HUES48 (cell line): ENCODE measurements around the gene DOK3.
A peak's percentile ranks its signal among the peaks of the same experiment; 100 is the strongest.

Experiments used
- H3K27ac ChIP-seq: one replicate; pipeline ENCODE4 v1.7.0; 2013; ENCODE audit warnings: low read depth, low read length, inconsistent platforms
- H3K27me3 ChIP-seq: 2 replicates; pipeline ENCODE4 v1.6.1; 2013; ENCODE audit warnings: mild to moderate bottlenecking, low read length; ENCODE audit not compliant: control insufficient read depth, insufficient read depth
- H3K36me3 ChIP-seq: 2 replicates; pipeline ENCODE4 v1.6.1; 2013; ENCODE audit warnings: low read length; ENCODE audit not compliant: control insufficient read depth, insufficient read depth
- H3K4me1 ChIP-seq: 2 replicates; pipeline ENCODE4 v1.6.1; 2013; ENCODE audit warnings: mild to moderate bottlenecking, low read length; ENCODE audit not compliant: control insufficient read depth, insufficient read depth
- H3K4me3 ChIP-seq: 2 replicates; pipeline ENCODE4 v1.5.1; 2013; ENCODE audit warnings: mild to moderate bottlenecking, low read depth, low read length
- H3K9ac ChIP-seq: 2 replicates; pipeline ENCODE4 v1.6.1; 2013; ENCODE audit warnings: mild to moderate bottlenecking, low read depth, low read length, moderate library complexity
- H3K9me3 ChIP-seq: 2 replicates; pipeline ENCODE4 v1.6.1; 2013; ENCODE audit warnings: low read length; ENCODE audit not compliant: control insufficient read depth, insufficient read depth

The DOK3 gene

DNA sequence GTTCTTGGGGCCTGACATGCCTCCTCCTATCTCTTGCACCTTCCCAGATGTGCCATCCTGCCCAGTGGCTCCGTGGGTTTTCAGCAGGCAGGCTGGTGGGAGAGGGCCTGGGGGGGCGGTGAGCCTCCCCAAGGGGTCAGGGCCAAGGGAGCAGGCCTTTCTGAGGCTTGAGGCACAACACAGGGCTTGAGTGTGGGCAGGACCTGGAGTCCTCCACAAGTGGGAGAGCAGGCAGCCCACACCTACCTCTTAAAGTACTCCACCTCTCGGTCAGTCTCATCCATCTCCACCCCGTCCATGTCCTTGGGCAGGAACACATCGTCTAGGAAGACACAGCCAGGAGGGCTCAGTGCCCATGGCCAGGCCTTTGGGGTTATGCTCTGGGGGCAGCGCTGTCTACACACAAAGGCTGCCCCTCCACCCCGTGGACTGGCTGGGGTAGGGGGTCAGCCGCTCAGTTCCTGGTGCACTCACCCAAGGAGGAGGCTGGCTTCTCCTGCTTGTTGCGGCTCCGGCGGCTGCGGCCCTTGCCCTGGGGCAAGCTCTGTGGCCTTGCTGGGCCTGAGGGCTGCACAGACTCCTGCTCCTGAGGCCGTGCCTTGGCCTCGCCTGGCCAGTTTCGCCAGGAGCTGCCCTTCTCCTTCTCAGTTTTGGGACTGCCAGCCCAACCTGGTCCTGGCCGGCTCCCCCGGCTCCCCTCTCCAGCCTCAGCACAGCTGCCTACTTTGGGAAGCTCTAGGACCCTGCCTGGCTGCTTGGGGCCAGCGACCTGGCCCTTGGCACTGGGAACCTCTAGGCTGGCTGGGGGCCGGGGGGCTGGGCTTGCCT is 14.3 kb upstream of the DOK3 start:
- H3K27ac ChIP-seq, result no peak overlapping the region
- H3K9ac ChIP-seq, result no peak overlapping the region
- no peaks in the 10 kb centered on the region for H3K27me3 ChIP-seq
- no peaks in the 10 kb centered on the region for H3K4me1 ChIP-seq
- peaks cover 93% of the 10 kb centered on the region for H3K36me3 ChIP-seq
- no peak overlapping the region for H3K4me3 ChIP-seq
- no peaks in the 10 kb centered on the region for H3K9me3 ChIP-seq

DNA sequence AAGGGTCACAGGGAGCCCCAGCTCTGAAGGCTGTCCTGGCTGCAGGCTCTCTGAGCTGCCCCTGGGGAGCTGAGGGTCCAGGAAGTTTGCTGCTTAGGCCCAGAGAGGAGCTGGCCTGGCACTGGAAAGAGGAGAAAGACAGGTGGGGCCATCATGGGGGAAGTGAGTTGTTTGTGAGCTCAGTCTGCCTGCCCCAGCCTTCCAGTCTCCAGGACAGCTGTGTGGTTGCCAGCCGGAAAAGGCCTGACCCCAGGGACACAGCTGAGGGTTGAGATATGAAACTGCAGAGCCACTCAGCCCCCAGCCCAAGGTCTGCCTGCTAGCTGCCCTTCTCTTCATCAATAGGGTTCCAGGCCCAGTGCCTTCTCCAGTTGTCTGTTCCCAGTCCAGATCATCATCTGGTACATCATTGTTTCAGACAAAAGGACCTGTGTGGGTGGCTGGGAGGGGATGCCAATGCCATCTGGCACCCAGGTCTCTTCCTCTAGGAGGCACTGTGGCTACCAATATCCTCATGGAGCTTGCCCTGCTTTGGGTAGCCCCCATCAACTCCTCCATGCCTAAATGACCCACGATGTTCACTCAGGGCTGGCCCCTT is 11.4 kb upstream of the DOK3 start:
- H3K36me3 ChIP-seq, result peaks cover 65% of the 10 kb centered on the region
- H3K27ac ChIP-seq, result no peak overlapping the region

DNA sequence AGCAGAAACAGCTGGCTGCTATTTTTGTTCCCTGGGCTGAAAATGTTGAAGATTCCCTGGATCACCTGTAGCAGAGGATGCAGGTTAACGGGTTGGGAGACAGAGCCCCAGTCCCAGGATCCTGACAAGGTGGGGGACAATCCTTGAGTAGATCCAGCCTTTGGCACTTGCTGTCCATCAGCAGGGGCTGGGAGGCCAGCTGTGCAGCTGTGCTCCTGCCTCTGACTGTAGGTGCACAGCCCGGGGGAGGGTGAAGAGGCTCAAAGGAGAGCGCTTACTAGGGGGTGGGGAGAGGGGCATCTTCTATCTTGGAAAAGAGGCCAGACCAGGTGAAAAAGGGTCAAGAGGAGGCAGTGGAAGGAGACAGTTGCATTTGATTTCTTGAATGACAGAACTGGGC is 10.6 kb upstream of the DOK3 start:
- Histone ChIP-seq H3K9ac (no peak overlapping the region), H3K9me3 (no peaks in the 10 kb centered on the region), H3K27ac (no peak overlapping the region), H3K27me3 (no peaks in the 10 kb centered on the region), H3K4me1 (0 out of 2 replicates have a peak, but pooled peaks cover 5% of the 10 kb centered on the region), H3K36me3 (peaks cover 65% of the 10 kb centered on the region), H3K4me3 (no peak overlapping the region)

More for the DNA sequence above, 11.4 kb upstream of the DOK3 start:
- Histone ChIP-seq H3K27me3 (no peaks in the 10 kb centered on the region), H3K4me3 (no peak overlapping the region), H3K4me1 (no peaks in the 10 kb centered on the region), H3K9ac (no peak overlapping the region), H3K9me3 (no peaks in the 10 kb centered on the region)

DNA sequence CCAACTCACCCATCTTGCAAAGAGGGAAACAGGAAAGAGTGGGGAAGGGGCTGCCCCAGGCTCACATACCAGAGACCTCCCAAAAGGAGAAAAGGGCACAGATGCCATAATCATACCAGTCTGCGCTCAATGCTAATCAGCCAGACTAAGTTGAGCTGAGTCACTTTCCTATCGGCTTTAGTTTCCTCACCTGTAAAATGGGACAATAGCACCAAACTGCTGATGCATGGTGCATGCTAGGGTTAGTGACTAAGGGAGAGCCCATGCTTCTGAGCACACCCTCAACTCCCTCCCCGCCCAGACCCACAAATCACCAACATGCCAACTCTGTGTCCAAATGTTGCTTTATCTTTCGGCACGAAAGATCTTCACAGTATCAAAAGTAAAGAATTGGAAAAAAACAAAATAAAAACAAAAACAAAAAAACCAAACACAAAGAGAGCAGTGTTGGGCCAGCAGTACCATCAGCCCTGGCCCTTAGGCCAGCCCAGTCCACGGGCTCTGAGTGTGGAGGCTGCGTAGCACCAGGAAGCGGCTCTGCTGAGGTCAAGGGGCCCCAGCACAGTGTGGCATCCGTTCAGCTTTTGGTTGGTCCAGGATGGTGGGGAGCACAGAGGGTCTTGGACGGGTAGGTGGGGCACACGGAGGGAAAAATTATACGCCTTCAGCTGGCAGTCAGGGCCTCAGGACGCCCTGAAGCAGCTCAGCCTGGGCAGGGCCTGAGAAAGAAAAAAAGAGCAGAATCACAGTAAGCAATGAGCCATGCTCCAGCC is 10.0 kb upstream of the DOK3 start:
- H3K9ac ChIP-seq, result no peak overlapping the region
- H3K4me3 ChIP-seq, result no peak overlapping the region
- H3K4me1 ChIP-seq, result 0 out of 2 replicates have a peak, but pooled peaks cover 5% of the 10 kb centered on the region
- no peaks in the 10 kb centered on the region for H3K27me3 ChIP-seq
- H3K36me3 ChIP-seq, result peaks cover 65% of the 10 kb centered on the region
- H3K27ac ChIP-seq, result no peak overlapping the region
- H3K9me3 ChIP-seq, result no peaks in the 10 kb centered on the region

DNA sequence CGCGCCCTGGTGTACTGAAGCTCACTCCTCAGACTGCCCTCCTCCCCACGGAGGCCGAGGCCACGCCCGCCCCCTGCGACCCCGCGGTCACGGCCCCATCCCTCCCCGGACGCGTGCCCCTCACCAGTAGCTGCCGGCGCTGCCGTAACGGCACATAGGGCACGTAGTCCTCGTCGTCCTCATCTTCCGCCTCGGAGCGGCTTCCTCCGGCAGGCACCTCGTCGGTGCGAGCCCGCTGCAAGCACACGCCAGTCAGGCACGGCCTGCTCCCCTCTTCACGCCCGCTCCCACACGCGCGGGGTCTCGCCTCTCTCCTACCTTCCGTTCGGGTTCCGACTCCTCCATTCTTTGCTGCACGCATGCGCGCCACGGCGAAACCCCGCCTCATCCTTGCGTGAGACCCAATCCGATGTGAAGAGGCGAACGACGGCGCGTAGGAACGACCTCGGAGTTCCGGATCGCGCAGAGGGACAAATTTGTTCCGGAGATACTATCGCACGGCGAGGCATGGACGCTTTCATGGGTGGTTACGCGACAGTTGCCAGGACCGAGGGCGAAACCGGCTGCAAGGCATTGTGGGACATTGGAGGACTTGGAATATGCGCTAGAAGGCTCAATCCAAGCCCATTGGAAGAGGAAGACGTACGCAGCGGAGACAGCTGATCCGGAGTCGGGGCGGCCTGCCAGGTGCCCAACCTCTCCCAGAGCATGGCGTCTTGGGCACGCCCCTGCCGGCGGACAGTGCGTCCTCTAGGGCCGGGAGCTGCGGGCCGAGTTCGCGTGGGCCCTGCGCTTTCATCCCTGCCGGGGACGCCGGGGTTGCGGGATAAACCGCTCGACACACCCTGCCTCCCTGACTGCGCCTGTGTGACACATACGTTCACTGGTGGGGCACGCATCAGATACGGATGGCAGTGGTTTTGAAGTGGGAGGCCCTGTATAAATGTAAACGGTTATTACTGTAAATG is 7.3 kb upstream of the DOK3 start, which contains the start of gene DDX41:
TSS of gene DDX41 (minus strand) at position 361 of the 968 bp plus-strand sequence. CDS start at position 345, 16 bp downstream.
- Histone ChIP-seq H3K9ac (peak within 1 kb of the TSS; percentile 86), H3K4me3 (peak within 1 kb of the TSS; percentile 93), H3K27ac (peak within 1 kb of the TSS; percentile 83), H3K27me3 (no peaks in the 10 kb centered on the region), H3K9me3 (no peaks in the 10 kb centered on the region), H3K36me3 (peaks cover 71% of the 10 kb centered on the region), H3K4me1 (0 out of 2 replicates have a peak, but pooled peaks cover 5% of the 10 kb centered on the region)

DNA sequence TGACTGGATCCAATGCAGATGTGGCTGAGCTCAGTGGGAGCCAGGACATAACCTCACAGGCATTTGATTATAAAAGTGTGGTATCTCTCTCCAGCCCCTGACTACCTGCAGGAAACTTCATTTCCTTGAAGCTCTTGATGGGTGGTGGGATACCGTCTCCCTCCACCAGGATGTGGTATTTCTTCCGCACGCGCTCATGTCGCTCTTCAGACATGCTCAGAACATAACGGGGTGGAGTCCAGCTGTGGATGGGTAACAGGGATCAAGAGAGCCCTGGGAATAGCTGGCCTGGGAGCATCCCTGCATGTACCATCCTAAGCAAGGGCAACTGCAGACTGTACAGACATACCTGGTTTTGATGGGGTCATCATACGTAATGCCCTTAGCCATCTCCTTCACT is 6.0 kb upstream of the DOK3 start:
- Histone ChIP-seq H3K9me3 (no peaks in the 10 kb centered on the region), H3K4me3 (peak overlapping the region; percentile 93), H3K27ac (no peak overlapping the region), H3K4me1 (0 out of 2 replicates have a peak, but pooled peaks cover 5% of the 10 kb centered on the region), H3K9ac (no peak overlapping the region), H3K36me3 (peaks cover 71% of the 10 kb centered on the region), H3K27me3 (no peaks in the 10 kb centered on the region)

DNA sequence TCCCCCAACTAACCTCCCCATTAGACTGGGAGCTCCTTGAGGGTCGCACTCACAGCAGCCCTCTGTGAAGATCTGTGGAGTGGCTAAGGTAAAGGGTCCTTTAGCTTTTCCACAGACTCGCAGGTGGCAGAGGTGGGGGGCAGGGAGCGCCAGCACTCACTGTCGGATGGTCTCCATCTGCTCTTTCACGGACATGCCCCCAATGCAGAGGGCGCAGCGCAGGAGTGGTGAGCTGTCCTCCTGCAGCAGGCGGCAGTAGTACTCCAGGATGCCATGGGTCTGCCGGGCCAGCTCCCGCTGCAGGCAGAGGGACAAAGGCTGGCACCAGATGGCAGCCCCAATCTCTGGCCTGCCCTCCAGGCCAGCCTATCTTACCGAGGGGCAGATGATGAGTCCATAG is 4.9 kb upstream of the DOK3 start:
- Histone ChIP-seq H3K27me3 (no peaks in the 10 kb centered on the region), H3K4me1 (peaks cover 13% of the 10 kb centered on the region), H3K9me3 (no peaks in the 10 kb centered on the region), H3K27ac (no peak overlapping the region), H3K36me3 (peaks cover 65% of the 10 kb centered on the region), H3K9ac (no peak overlapping the region), H3K4me3 (no peak overlapping the region)

DNA sequence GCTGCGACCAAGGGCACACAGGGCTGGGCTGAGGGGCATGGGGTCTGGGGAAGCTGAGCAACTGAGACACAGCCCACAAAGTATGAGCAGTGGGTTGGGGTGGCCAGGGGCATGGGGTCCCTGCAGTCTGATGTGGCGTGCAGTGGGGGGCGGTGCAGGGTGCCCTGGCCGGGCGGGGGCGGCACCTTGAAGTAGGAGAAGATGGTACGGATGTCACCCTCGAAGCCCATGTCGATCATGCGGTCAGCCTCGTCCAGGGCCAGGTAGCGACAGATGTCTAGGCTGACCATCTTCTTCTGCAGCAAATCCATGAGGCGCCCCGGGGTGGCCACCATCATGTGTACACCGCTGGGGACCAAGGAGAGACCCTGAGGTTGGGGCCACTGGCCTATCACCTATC is 3.9 kb upstream of the DOK3 start:
- no peaks in the 10 kb centered on the region for H3K27me3 ChIP-seq
- no peaks in the 10 kb centered on the region for H3K9me3 ChIP-seq
- peaks cover 64% of the 10 kb centered on the region for H3K36me3 ChIP-seq
- H3K4me3 ChIP-seq, result no peak overlapping the region
- H3K4me1 ChIP-seq, result peaks cover 20% of the 10 kb centered on the region
- no peak overlapping the region for H3K27ac ChIP-seq
- H3K9ac ChIP-seq, result no peak overlapping the region

DNA sequence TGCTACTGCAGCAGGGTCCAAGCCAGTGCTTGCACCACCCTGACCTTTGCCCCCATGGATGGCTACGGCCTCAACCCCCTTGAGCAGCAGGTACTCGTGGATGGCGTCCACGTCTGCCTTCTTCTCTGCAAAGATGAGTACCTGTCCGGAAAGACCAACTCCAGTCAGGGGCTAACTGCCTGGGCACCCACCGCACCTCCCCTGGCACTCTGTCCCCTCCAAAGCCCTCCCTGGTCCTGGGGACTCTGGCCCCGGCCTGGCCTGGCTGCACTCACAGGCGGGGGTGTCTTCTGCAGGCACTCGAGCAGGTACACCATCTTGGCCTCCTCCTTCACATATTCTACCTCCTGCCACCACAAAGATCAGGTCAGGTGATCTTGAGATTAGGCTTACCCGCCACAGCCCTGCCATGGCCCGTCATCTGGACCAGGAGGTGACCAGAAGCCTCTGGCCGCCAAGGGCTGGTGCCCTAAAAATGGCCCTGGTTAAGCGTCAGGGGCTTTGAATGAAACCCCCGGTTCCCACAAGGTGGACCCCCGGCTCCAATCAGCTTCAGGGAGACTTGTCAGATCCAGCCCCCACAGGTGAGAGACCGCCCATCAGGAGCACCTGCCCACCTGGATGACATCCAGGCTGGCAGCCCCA is 3.2 kb upstream of the DOK3 start:
- Histone ChIP-seq H3K4me3 (no peak overlapping the region), H3K36me3 (peaks cover 67% of the 10 kb centered on the region), H3K9ac (no peak overlapping the region), H3K4me1 (peaks cover 20% of the 10 kb centered on the region), H3K9me3 (no peaks in the 10 kb centered on the region), H3K27me3 (no peaks in the 10 kb centered on the region), H3K27ac (no peak overlapping the region)
